ENCODE measurements around the gene PCDH9. TPM values are rescaled to one million over a fixed set of nuclear protein-coding genes. Genes with fewer than 3 reads are reported as not detected.

Gene PCDH9
- total and polyA plus RNA-seq, 10 of the 15 experiments (the other 5 are each of a cell fraction or from before 2014, with no cell fraction given): 0.02 to 2.3 (median 0.05) TPM; not detected in 1

DNA sequence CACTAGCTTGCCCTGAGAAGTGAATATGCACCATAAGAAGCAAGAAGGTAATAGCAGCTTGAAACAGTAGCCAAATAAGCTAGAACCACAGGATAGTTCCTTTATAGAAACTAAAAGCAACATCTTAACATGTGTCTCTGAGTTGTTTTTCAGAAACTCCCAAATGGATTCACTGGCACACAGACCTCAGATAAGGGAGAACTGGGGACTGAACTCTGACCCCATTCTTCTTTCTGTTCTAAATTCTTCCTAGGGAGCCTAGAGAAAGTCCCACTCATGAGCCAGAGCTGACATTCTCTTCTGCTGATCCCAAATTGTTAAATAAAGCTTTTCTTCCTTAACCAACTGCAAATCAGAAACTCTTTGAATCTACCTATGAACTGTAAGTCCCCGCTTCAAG is 146.1 kb downstream of the PCDH9 start:
- Histone ChIP-seq H3K27ac (ENCODE audit: control insufficient read depth, insufficient read depth) (no peak overlapping the region), H3K27me3 (replicated peaks in 1 of 2; ENCODE audit: control insufficient read depth in 2 of 2, insufficient read depth in 2 of 2, low read length in 1 of 2) (no peaks in the 10 kb centered on the region), H3K9ac (ENCODE audit: control insufficient read depth, insufficient read depth, low read length) (no peak overlapping the region), H3K36me3 (ENCODE audit: control insufficient read depth in 2 of 2, insufficient read depth in 2 of 2, low read length in 1 of 2) (no peaks in the 10 kb centered on the region), H3K9me3 (replicated peaks; ENCODE audit: control insufficient read depth, insufficient read depth, low read length) (no peaks in the 10 kb centered on the region), H4K20me1 (ENCODE audit: control insufficient read depth, insufficient read depth) (no peaks in the 10 kb centered on the region), H3K4me1 (ENCODE audit: control insufficient read depth, insufficient read depth, low read length) (no peaks in the 10 kb centered on the region), H3K4me2 (ENCODE audit: control insufficient read depth, insufficient read depth) (no peak overlapping the region), H3K4me3 (no peak overlapping the region), H3K79me2 (ENCODE audit: control insufficient read depth, insufficient read depth, low read length) (no peaks in the 10 kb centered on the region), H2AFZ (ENCODE audit: control insufficient read depth, low read depth, low read length) (no peak overlapping the region)
- no TSS peak for BruUV-seq (replicated peaks)
- in situ Hi-C loops (cut with MboI) (no loop called here), intact Hi-C loops (cut with micrococcal nuclease; ENCODE audit: unreplicated experiment) (no loop called here)
- no peak for TF ChIP-seq SMAD1 (IDR thresholded peaks at IDR 0.05; ENCODE audit: low read depth, partially characterized antibody)
- TF ChIP-seq JUND (IDR thresholded peaks at IDR 0.05; ENCODE audit: low read depth, low read length): no peak
- TF ChIP-seq CUX1 (IDR thresholded peaks at IDR 0.05; ENCODE audit: insufficient replicate concordance, low read depth, low read length): no peak
- TF ChIP-seq, protein P1, sequence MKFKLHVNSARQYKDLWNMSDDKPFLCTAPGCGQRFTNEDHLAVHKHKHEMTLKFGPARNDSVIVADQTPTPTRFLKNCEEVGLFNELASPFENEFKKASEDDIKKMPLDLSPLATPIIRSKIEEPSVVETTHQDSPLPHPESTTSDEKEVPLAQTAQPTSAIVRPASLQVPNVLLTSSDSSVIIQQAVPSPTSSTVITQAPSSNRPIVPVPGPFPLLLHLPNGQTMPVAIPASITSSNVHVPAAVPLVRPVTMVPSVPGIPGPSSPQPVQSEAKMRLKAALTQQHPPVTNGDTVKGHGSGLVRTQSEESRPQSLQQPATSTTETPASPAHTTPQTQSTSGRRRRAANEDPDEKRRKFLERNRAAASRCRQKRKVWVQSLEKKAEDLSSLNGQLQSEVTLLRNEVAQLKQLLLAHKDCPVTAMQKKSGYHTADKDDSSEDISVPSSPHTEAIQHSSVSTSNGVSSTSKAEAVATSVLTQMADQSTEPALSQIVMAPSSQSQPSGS (IDR thresholded peaks at IDR 0.05; ENCODE audit: low read length): no peak
- no peak for TF ChIP-seq RUNX3 (IDR thresholded peaks at IDR 0.05; ENCODE audit: low read length)
- no peak for TF ChIP-seq STAT3 (IDR thresholded peaks at IDR 0.05; ENCODE audit: low read depth, low read length)
- TF ChIP-seq, protein P2, sequence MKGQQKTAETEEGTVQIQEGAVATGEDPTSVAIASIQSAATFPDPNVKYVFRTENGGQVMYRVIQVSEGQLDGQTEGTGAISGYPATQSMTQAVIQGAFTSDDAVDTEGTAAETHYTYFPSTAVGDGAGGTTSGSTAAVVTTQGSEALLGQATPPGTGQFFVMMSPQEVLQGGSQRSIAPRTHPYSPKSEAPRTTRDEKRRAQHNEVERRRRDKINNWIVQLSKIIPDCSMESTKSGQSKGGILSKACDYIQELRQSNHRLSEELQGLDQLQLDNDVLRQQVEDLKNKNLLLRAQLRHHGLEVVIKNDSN (IDR thresholded peaks at IDR 0.05; ENCODE audit: borderline replicate concordance, extremely low read length, insufficient read depth, low read depth, low read length): no peak
- no peak for TF ChIP-seq ZSCAN29 (IDR thresholded peaks at IDR 0.05)
- no peak for TF ChIP-seq POLR2AphosphoS2 (IDR thresholded peaks at IDR 0.05; ENCODE audit: low read depth, low read length)
- no peak for TF ChIP-seq MXI1 (IDR thresholded peaks at IDR 0.05; ENCODE audit: low read depth, low read length)
- SMC1A ChIA-PET (ENCODE audit: uncharacterized antibody, unreplicated experiment): interaction anchor here (1.6 kb wide), 1 partner anchor 32 kb away, joined by 4 read pairs; no protein-coding TSS in a partner anchor
- CTCF ChIA-PET: no interaction called here
- POLR2A ChIA-PET: no interaction called here
- DNase-seq (ENCODE audit: low read depth, low spot score): no peak
- 88% methylated on average over 1 of the region's 1 CpG for WGBS (ENCODE audit: insufficient coverage, insufficient replicate concordance, low lambda C conversion rate, missing lambda C conversion rate)
- no peak for ATAC-seq
- no peak for FAIRE-seq
- RAD21 ChIA-PET (ENCODE audit: unreplicated experiment): no interaction called here
